ENCODE results near the gene PAK1. TPM values are rescaled to one million over a fixed set of nuclear protein-coding genes. Genes with fewer than 3 reads are reported as not detected.

Gene PAK1
- total and polyA plus RNA-seq, 10 of the 15 experiments (the other 5 are each of a cell fraction or from before 2014, with no cell fraction given) = 43.8 to 321 (median 110) TPM

GRCh38 chr11:77519847-77520246, 46.0 kb upstream of the PAK1 start:
- 47% methylated on average over 3 of the region's 3 CpGs for WGBS (ENCODE audit: insufficient coverage, insufficient replicate concordance, low lambda C conversion rate, missing lambda C conversion rate)
- Histone ChIP-seq H3K27ac (ENCODE audit: control insufficient read depth, insufficient read depth) (no peak overlapping the region), H3K4me1 (ENCODE audit: control insufficient read depth, insufficient read depth, low read length) (no peaks in the 10 kb centered on the region), H3K4me3 (no peak overlapping the region), H3K4me2 (ENCODE audit: control insufficient read depth, insufficient read depth) (no peak overlapping the region), H2AFZ (ENCODE audit: control insufficient read depth, low read depth, low read length) (no peak overlapping the region), H3K9ac (ENCODE audit: control insufficient read depth, insufficient read depth, low read length) (no peak overlapping the region), H3K36me3 (ENCODE audit: control insufficient read depth in 2 of 2, insufficient read depth in 2 of 2, low read length in 1 of 2) (no peaks in the 10 kb centered on the region), H3K27me3 (replicated peaks in 1 of 2; ENCODE audit: control insufficient read depth in 2 of 2, insufficient read depth in 2 of 2, low read length in 1 of 2) (no peaks in the 10 kb centered on the region), H3K79me2 (ENCODE audit: control insufficient read depth, insufficient read depth, low read length) (no peaks in the 10 kb centered on the region), H4K20me1 (ENCODE audit: control insufficient read depth, insufficient read depth) (no peaks in the 10 kb centered on the region), H3K9me3 (replicated peaks; ENCODE audit: control insufficient read depth, insufficient read depth, low read length) (no peaks in the 10 kb centered on the region)
- ChIA-PET CTCF (no interaction called here), POLR2A (interaction anchor here (0.6 kb wide), 1 partner anchor 37 kb away, joined by 4 read pairs; no protein-coding TSS in a partner anchor), SMC1A (ENCODE audit: uncharacterized antibody, unreplicated experiment) (no interaction called here), RAD21 (ENCODE audit: unreplicated experiment) (no interaction called here)
- ATAC-seq = no peak
- TF ChIP-seq USF1 (IDR thresholded peaks at IDR 0.05; ENCODE audit: borderline replicate concordance, extremely low read length, insufficient read depth, low read depth, low read length) = no peak
- no peak for TF ChIP-seq CHD1 (IDR thresholded peaks at IDR 0.05; ENCODE audit: low read depth, low read length)
- TF ChIP-seq SMC3 (IDR thresholded peaks at IDR 0.05; ENCODE audit: borderline replicate concordance, low read length) = no peak
- TF ChIP-seq MTA3 (IDR thresholded peaks at IDR 0.05; ENCODE audit: borderline replicate concordance, low read length) = no peak
- no peak for TF ChIP-seq BCL11A (IDR thresholded peaks at IDR 0.05; ENCODE audit: low read depth, low read length)
- TF ChIP-seq TCF7 (IDR thresholded peaks at IDR 0.05; ENCODE audit: borderline replicate concordance) = no peak
- no peak for TF ChIP-seq TCF12 (IDR thresholded peaks at IDR 0.05; ENCODE audit: low read depth, low read length)
- no peak for TF ChIP-seq SREBF2 (IDR thresholded peaks at IDR 0.05; ENCODE audit: low read length)
- no peak for TF ChIP-seq NRF1 (conservative IDR thresholded peaks at IDR 0.05; ENCODE audit: low read depth, low read length)
- no peak for TF ChIP-seq NFYA (IDR thresholded peaks at IDR 0.05; ENCODE audit: borderline replicate concordance, low read depth, low read length)
- no peak for TF ChIP-seq NFXL1 (IDR thresholded peaks at IDR 0.05; ENCODE audit: borderline replicate concordance)
- no peak for TF ChIP-seq ASH2L (IDR thresholded peaks at IDR 0.05; ENCODE audit: borderline replicate concordance, low read depth)
- no peak for TF ChIP-seq CEBPB (IDR thresholded peaks at IDR 0.05; ENCODE audit: borderline replicate concordance in 1 of 2, low read depth in 2 of 2, low read length in 2 of 2)
- no peak for TF ChIP-seq HSF1 (IDR thresholded peaks at IDR 0.05; ENCODE audit: low read depth, low read length)
- TF ChIP-seq ZNF622 (IDR thresholded peaks at IDR 0.05) = no peak
- no peak for TF ChIP-seq CBX3 (IDR thresholded peaks at IDR 0.05; ENCODE audit: borderline replicate concordance, low read depth)
- in situ Hi-C loops (cut with MboI) = no loop called here
- intact Hi-C loops (cut with micrococcal nuclease; ENCODE audit: unreplicated experiment) = no loop called here
- no peak for FAIRE-seq
- BruUV-seq (replicated peaks) = no TSS peak
- no peak for DNase-seq (ENCODE audit: low read depth, low spot score)

Data from GM12878 (cell line).